ENCODE results near the gene GGTLC3.
"Not testable (repeated sequence)": the region's sequence is repeated elsewhere in the genome, so short reads cannot be mapped to it uniquely, and the experiment has no call there.

GRCh38 chr22:18554280-18555256 lies 36.6 kb upstream of the GGTLC3 start:
- TF ChIP-seq, protein P1, sequence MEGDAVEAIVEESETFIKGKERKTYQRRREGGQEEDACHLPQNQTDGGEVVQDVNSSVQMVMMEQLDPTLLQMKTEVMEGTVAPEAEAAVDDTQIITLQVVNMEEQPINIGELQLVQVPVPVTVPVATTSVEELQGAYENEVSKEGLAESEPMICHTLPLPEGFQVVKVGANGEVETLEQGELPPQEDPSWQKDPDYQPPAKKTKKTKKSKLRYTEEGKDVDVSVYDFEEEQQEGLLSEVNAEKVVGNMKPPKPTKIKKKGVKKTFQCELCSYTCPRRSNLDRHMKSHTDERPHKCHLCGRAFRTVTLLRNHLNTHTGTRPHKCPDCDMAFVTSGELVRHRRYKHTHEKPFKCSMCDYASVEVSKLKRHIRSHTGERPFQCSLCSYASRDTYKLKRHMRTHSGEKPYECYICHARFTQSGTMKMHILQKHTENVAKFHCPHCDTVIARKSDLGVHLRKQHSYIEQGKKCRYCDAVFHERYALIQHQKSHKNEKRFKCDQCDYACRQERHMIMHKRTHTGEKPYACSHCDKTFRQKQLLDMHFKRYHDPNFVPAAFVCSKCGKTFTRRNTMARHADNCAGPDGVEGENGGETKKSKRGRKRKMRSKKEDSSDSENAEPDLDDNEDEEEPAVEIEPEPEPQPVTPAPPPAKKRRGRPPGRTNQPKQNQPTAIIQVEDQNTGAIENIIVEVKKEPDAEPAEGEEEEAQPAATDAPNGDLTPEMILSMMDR (IDR thresholded peaks at IDR 0.05; ENCODE audit: low read depth, low read length): not testable (repeated sequence)
- TF ChIP-seq POLR2A (IDR thresholded peaks at IDR 0.05; ENCODE audit: extremely low read depth, insufficient read length); MYC (IDR thresholded peaks at IDR 0.05; ENCODE audit: low read depth, low read length): not testable (repeated sequence)
- TF ChIP-seq, protein P2, sequence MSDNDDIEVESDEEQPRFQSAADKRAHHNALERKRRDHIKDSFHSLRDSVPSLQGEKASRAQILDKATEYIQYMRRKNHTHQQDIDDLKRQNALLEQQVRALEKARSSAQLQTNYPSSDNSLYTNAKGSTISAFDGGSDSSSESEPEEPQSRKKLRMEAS (IDR thresholded peaks at IDR 0.05; ENCODE audit: low read depth, low read length): not testable (repeated sequence)

Measured in NB4 (cell line).